A673 (cell line): ENCODE data around the gene SIRPB2.

Experiments used
- CTCF ChIP-seq: fragments of 300-800, 200-600 bp; sonication (generic); conservative IDR thresholded peaks from 2 replicates; pipeline ENCODE4 v1.5.1; 2017; ENCODE audit warnings: low read depth, mild to moderate bottlenecking, antibody characterized with exemption, low read length, moderate library complexity, mixed read lengths
- EZH2 ChIP-seq: fragments of 200-600 bp; sonication (generic); IDR thresholded peaks from 2 replicates; pipeline ENCODE4 v1.6.1; 2017; ENCODE audit warnings: borderline replicate concordance, low read depth, mild to moderate bottlenecking, mixed read lengths, antibody characterized with exemption, low read length; ENCODE audit not compliant: poor library complexity, severe bottlenecking

- TF ChIP-seq CTCF, result no peak
- no peak for TF ChIP-seq EZH2
These were observed 27.1 kb downstream of the SIRPB2 start for GRCh38 chr20:1463971-1464570.
